ENCODE results near the gene SNCA.
A peak's percentile ranks its signal among the peaks of the same experiment; 100 is the strongest.

SNCA gene

GRCh38 chr4:89835413-89835812 lies 1.5 kb downstream of the SNCA start:
- Mint-ChIP-seq H3K4me3 (peak overlapping the region; percentile 48), H3K27me3 (peaks cover 35% of the 10 kb centered on the region)

GRCh38 chr4:89834486-89835209 lies 2.3 kb downstream of the SNCA start:
- Mint-ChIP-seq H3K36me3 (no peaks in the 10 kb centered on the region), H3K9me3 (ENCODE audit: low read depth) (no peaks in the 10 kb centered on the region), H3K4me1 (ENCODE audit: low read depth) (peaks cover 26% of the 10 kb centered on the region), H3K27ac (no peak overlapping the region), H3K4me3 (no peak overlapping the region), H3K27me3 (peaks cover 35% of the 10 kb centered on the region)

More at GRCh38 chr4:89835413-89835812, 1.5 kb downstream of the SNCA start:
- no peaks in the 10 kb centered on the region for H3K36me3 Mint-ChIP-seq
- H3K4me1 Mint-ChIP-seq (ENCODE audit: low read depth): peaks cover 20% of the 10 kb centered on the region
- H3K27ac Mint-ChIP-seq: no peak overlapping the region
- H3K9me3 Mint-ChIP-seq (ENCODE audit: low read depth): no peaks in the 10 kb centered on the region

GRCh38 chr4:89829470-89830138 lies 7.4 kb downstream of the SNCA start:
- peaks cover 14% of the 10 kb centered on the region for H3K4me1 Mint-ChIP-seq (ENCODE audit: low read depth)
- peak overlapping the region; percentile 30 for H3K27ac Mint-ChIP-seq
- peak overlapping the region; percentile 45 for H3K4me3 Mint-ChIP-seq
- no peaks in the 10 kb centered on the region for H3K9me3 Mint-ChIP-seq (ENCODE audit: low read depth)
- no peaks in the 10 kb centered on the region for H3K36me3 Mint-ChIP-seq
- H3K27me3 Mint-ChIP-seq: peaks cover 6% of the 10 kb centered on the region

GRCh38 chr4:89823416-89823815 lies 13.5 kb downstream of the SNCA start:
- Mint-ChIP-seq H3K27me3 (peaks cover 2% of the 10 kb centered on the region), H3K27ac (no peak overlapping the region), H3K36me3 (no peaks in the 10 kb centered on the region), H3K4me3 (no peak overlapping the region), H3K9me3 (ENCODE audit: low read depth) (no peaks in the 10 kb centered on the region), H3K4me1 (ENCODE audit: low read depth) (peaks cover 2% of the 10 kb centered on the region)

- Mint-ChIP-seq H3K27me3 (peaks cover 2% of the 10 kb centered on the region), H3K9me3 (ENCODE audit: low read depth) (no peaks in the 10 kb centered on the region), H3K4me1 (ENCODE audit: low read depth) (no peaks in the 10 kb centered on the region), H3K4me3 (no peak overlapping the region), H3K36me3 (no peaks in the 10 kb centered on the region), H3K27ac (no peak overlapping the region)
Measured at GRCh38 chr4:89821612-89822011, 15.3 kb downstream of the SNCA start.

- no peaks in the 10 kb centered on the region for H3K4me1 Mint-ChIP-seq (ENCODE audit: low read depth)
- H3K27me3 Mint-ChIP-seq: peaks cover 3% of the 10 kb centered on the region
- no peak overlapping the region for H3K27ac Mint-ChIP-seq
- no peak overlapping the region for H3K4me3 Mint-ChIP-seq
- no peaks in the 10 kb centered on the region for H3K9me3 Mint-ChIP-seq (ENCODE audit: low read depth)
- no peaks in the 10 kb centered on the region for H3K36me3 Mint-ChIP-seq
Measured at GRCh38 chr4:89820010-89820409, 17.0 kb downstream of the SNCA start.

GRCh38 chr4:89814362-89814761 lies 22.6 kb downstream of the SNCA start:
- Mint-ChIP-seq H3K9me3 (ENCODE audit: low read depth) (no peaks in the 10 kb centered on the region), H3K4me1 (ENCODE audit: low read depth) (no peaks in the 10 kb centered on the region), H3K27me3 (peaks cover 2% of the 10 kb centered on the region), H3K27ac (no peak overlapping the region), H3K4me3 (no peak overlapping the region), H3K36me3 (no peaks in the 10 kb centered on the region)

GRCh38 chr4:89813197-89813596 lies 23.8 kb downstream of the SNCA start:
- Mint-ChIP-seq H3K27me3 (peaks cover 2% of the 10 kb centered on the region), H3K27ac (no peak overlapping the region), H3K9me3 (ENCODE audit: low read depth) (no peaks in the 10 kb centered on the region), H3K36me3 (no peaks in the 10 kb centered on the region), H3K4me3 (no peak overlapping the region), H3K4me1 (ENCODE audit: low read depth) (no peaks in the 10 kb centered on the region)

- H3K4me3 Mint-ChIP-seq: no peak overlapping the region
Measured at GRCh38 chr4:89807441-89808140, 29.4 kb downstream of the SNCA start.

GRCh38 chr4:89805297-89805696 lies 31.7 kb downstream of the SNCA start:
- H3K4me3 Mint-ChIP-seq: no peak overlapping the region
- no peaks in the 10 kb centered on the region for H3K4me1 Mint-ChIP-seq (ENCODE audit: low read depth)
- no peaks in the 10 kb centered on the region for H3K27me3 Mint-ChIP-seq
- H3K36me3 Mint-ChIP-seq: no peaks in the 10 kb centered on the region
- H3K9me3 Mint-ChIP-seq (ENCODE audit: low read depth): no peaks in the 10 kb centered on the region
- H3K27ac Mint-ChIP-seq: no peak overlapping the region

More at GRCh38 chr4:89807441-89808140, 29.4 kb downstream of the SNCA start:
- no peaks in the 10 kb centered on the region for H3K9me3 Mint-ChIP-seq (ENCODE audit: low read depth)
- no peaks in the 10 kb centered on the region for H3K36me3 Mint-ChIP-seq
- no peak overlapping the region for H3K27ac Mint-ChIP-seq
- H3K27me3 Mint-ChIP-seq: no peaks in the 10 kb centered on the region
- no peaks in the 10 kb centered on the region for H3K4me1 Mint-ChIP-seq (ENCODE audit: low read depth)

GRCh38 chr4:89803915-89804314 lies 33.0 kb downstream of the SNCA start:
- Mint-ChIP-seq H3K4me3 (no peak overlapping the region), H3K27ac (no peak overlapping the region), H3K36me3 (no peaks in the 10 kb centered on the region), H3K4me1 (ENCODE audit: low read depth) (no peaks in the 10 kb centered on the region), H3K27me3 (no peaks in the 10 kb centered on the region), H3K9me3 (ENCODE audit: low read depth) (no peaks in the 10 kb centered on the region)

- Mint-ChIP-seq H3K27ac (no peak overlapping the region), H3K9me3 (ENCODE audit: low read depth) (no peaks in the 10 kb centered on the region), H3K27me3 (no peaks in the 10 kb centered on the region), H3K36me3 (no peaks in the 10 kb centered on the region), H3K4me1 (ENCODE audit: low read depth) (no peaks in the 10 kb centered on the region), H3K4me3 (no peak overlapping the region)
Measured at GRCh38 chr4:89803036-89803435, 33.9 kb downstream of the SNCA start.

- no peaks in the 10 kb centered on the region for H3K4me1 Mint-ChIP-seq (ENCODE audit: low read depth)
- peaks cover 2% of the 10 kb centered on the region for H3K27me3 Mint-ChIP-seq
- H3K4me3 Mint-ChIP-seq: no peak overlapping the region
- no peaks in the 10 kb centered on the region for H3K36me3 Mint-ChIP-seq
- no peaks in the 10 kb centered on the region for H3K9me3 Mint-ChIP-seq (ENCODE audit: low read depth)
- no peak overlapping the region for H3K27ac Mint-ChIP-seq
Measured at GRCh38 chr4:89800527-89801103, 36.3 kb downstream of the SNCA start.

GRCh38 chr4:89800012-89800516 lies 36.9 kb downstream of the SNCA start:
- Mint-ChIP-seq H3K4me3 (no peak overlapping the region), H3K27ac (no peak overlapping the region), H3K36me3 (no peaks in the 10 kb centered on the region), H3K4me1 (ENCODE audit: low read depth) (no peaks in the 10 kb centered on the region), H3K9me3 (ENCODE audit: low read depth) (no peaks in the 10 kb centered on the region), H3K27me3 (peaks cover 2% of the 10 kb centered on the region)

GRCh38 chr4:89799071-89799470 lies 37.9 kb downstream of the SNCA start:
- Mint-ChIP-seq H3K27me3 (peaks cover 2% of the 10 kb centered on the region), H3K36me3 (no peaks in the 10 kb centered on the region), H3K27ac (no peak overlapping the region), H3K9me3 (ENCODE audit: low read depth) (no peaks in the 10 kb centered on the region), H3K4me1 (ENCODE audit: low read depth) (no peaks in the 10 kb centered on the region), H3K4me3 (no peak overlapping the region)

Data from activated naive CD8-positive, alpha-beta T cell (primary cell).